ENCODE measurements around the gene CELF2.

The CELF2 gene

GRCh38 chr10:11158080-11158479 lies 140.4 kb downstream of the CELF2 start:
- TF ChIP-seq CTCF (conservative IDR thresholded peaks at IDR 0.05; ENCODE audit: control insufficient read depth, insufficient read depth, low read depth, low read length), result no peak
- no peak for DNase-seq (ENCODE audit: low read depth)
- H3K4me3 ChIP-seq (ENCODE audit: control insufficient read depth, low read depth, low read length), result no peak overlapping the region

GRCh38 chr10:11159543-11160215 lies 142.0 kb downstream of the CELF2 start:
- H3K4me3 ChIP-seq (ENCODE audit: control insufficient read depth, low read depth, low read length), result no peak overlapping the region
- DNase-seq (ENCODE audit: low read depth), result no peak
- no peak for TF ChIP-seq CTCF (conservative IDR thresholded peaks at IDR 0.05; ENCODE audit: control insufficient read depth, insufficient read depth, low read depth, low read length)

- TF ChIP-seq CTCF (conservative IDR thresholded peaks at IDR 0.05; ENCODE audit: control insufficient read depth, insufficient read depth, low read depth, low read length), result no peak
- H3K4me3 ChIP-seq (ENCODE audit: control insufficient read depth, low read depth, low read length), result no peak overlapping the region
- no peak for DNase-seq (ENCODE audit: low read depth)
Observed at GRCh38 chr10:11161096-11161495, 143.4 kb downstream of the CELF2 start.

GRCh38 chr10:11161910-11162309 lies 144.2 kb downstream of the CELF2 start:
- TF ChIP-seq CTCF (conservative IDR thresholded peaks at IDR 0.05; ENCODE audit: control insufficient read depth, insufficient read depth, low read depth, low read length), result no peak
- no peak for DNase-seq (ENCODE audit: low read depth)
- no peak overlapping the region for H3K4me3 ChIP-seq (ENCODE audit: control insufficient read depth, low read depth, low read length)

GRCh38 chr10:11162828-11163599 lies 145.3 kb downstream of the CELF2 start:
- no peak overlapping the region for H3K4me3 ChIP-seq (ENCODE audit: control insufficient read depth, low read depth, low read length)
- no peak for TF ChIP-seq CTCF (conservative IDR thresholded peaks at IDR 0.05; ENCODE audit: control insufficient read depth, insufficient read depth, low read depth, low read length)
- no peak for DNase-seq (ENCODE audit: low read depth)

GRCh38 chr10:11163780-11164550 lies 146.3 kb downstream of the CELF2 start:
- TF ChIP-seq CTCF (conservative IDR thresholded peaks at IDR 0.05; ENCODE audit: control insufficient read depth, insufficient read depth, low read depth, low read length), result no peak

More at GRCh38 chr10:11163780-11164550, 146.3 kb downstream of the CELF2 start:
- no peak overlapping the region for H3K4me3 ChIP-seq (ENCODE audit: control insufficient read depth, low read depth, low read length)
- no peak for DNase-seq (ENCODE audit: low read depth)

Measured in fibroblast of mammary gland (primary cell).